HEK293 (cell line): ENCODE measurements around the gene STX5.

Experiments
- CTCF ChIA-PET: fragments of 350-600 bp; formaldehyde crosslinking; extraction: SDS; loops from one replicate; lab custom pipeline; 2021; ENCODE audit warnings: antibody characterized with exemption; lab: Yijun Ruan, JAX
- POLR2A ChIA-PET: fragments of 300-600 bp; formaldehyde crosslinking; extraction: SDS; loops from one replicate; lab custom pipeline; 2020; ENCODE audit warnings: antibody characterized with exemption, inconsistent platforms; lab: Yijun Ruan, JAX
- H3K27ac ChIP-seq: fragments of 200-500 bp; sonication (Bioruptor generic); 2 replicates; pipeline ENCODE4 v1.5.1; 2014; ENCODE audit warnings: low read depth, low read length, control low read depth, inconsistent platforms; ENCODE audit errors: extremely low read depth
- H3K36me3 ChIP-seq, 2 experiments: fragments of 200-500 bp in 1 of 2; sonication (Bioruptor generic) in 1 of 2; 1 replicate in 1 of 2; 2 replicates in 1 of 2; pipeline ENCODE4 v1.5.1; 2014 to 2017; ENCODE audit warnings: inconsistent platforms in 2 of 2, low read length in 2 of 2; ENCODE audit not compliant: control insufficient read depth in 2 of 2, insufficient read depth in 1 of 2
- H3K4me1 ChIP-seq: fragments of 200-500 bp; sonication (Bioruptor generic); 2 replicates; pipeline ENCODE4 v1.5.1; 2014; ENCODE audit warnings: mild to moderate bottlenecking, low read length, inconsistent platforms; ENCODE audit not compliant: control insufficient read depth, insufficient read depth
- H3K4me3 ChIP-seq: 2 replicates; pipeline ENCODE4 v1.5.1; 2011; ENCODE audit warnings: low read depth, mild to moderate bottlenecking, control low read depth, low read length, moderate library complexity
- H3K9me3 ChIP-seq: fragments of 200-500 bp; sonication (Bioruptor generic); 2 replicates; pipeline ENCODE4 v1.5.1; 2014; ENCODE audit warnings: low read depth, low read length, inconsistent platforms; ENCODE audit not compliant: control insufficient read depth, insufficient read depth
- HOXD13 ChIP-seq: sonication (generic); formaldehyde crosslinking; IDR thresholded peaks from 2 replicates; pipeline ENCODE4 v1.8.0; 2022; ENCODE audit warnings: missing genetic modification reagents, borderline replicate concordance
- SCRT1 ChIP-seq: fragments of 450-650 bp; formaldehyde crosslinking; IDR thresholded peaks from 2 replicates; pipeline ENCODE4 v1.5.1; 2016; ENCODE audit warnings: missing biosample characterization, missing genetic modification characterization, borderline replicate concordance
- TRIM28 ChIP-seq: IDR thresholded peaks from 2 replicates; pipeline ENCODE4 v1.6.1; 2011; ENCODE audit warnings: low read length, control low read depth, borderline replicate concordance
- TSHZ1 ChIP-seq: fragments of 450-650 bp; formaldehyde crosslinking; IDR thresholded peaks from 2 replicates; pipeline ENCODE4 v1.5.1; 2016; ENCODE audit warnings: missing biosample characterization, missing genetic modification characterization, borderline replicate concordance
- YY2 ChIP-seq: fragments of 450-650 bp; formaldehyde crosslinking; IDR thresholded peaks from 2 replicates; pipeline ENCODE4 v1.5.1; 2016; ENCODE audit warnings: missing biosample characterization, missing genetic modification characterization
- ZBTB48 ChIP-seq: fragments of 450-650 bp; formaldehyde crosslinking; IDR thresholded peaks from 2 replicates; pipeline ENCODE4 v1.5.1; 2016; ENCODE audit warnings: missing biosample characterization, missing genetic modification characterization
- ZFHX2 ChIP-seq: fragments of 450-650 bp; formaldehyde crosslinking; conservative IDR thresholded peaks from 2 replicates; pipeline ENCODE4 v1.5.1; 2016; ENCODE audit warnings: missing biosample characterization, missing genetic modification characterization
- ZNF148 ChIP-seq: fragments of 450-650 bp; formaldehyde crosslinking; IDR thresholded peaks from 2 replicates; pipeline ENCODE4 v1.5.0; 2017; ENCODE audit warnings: missing biosample characterization, missing genetic modification characterization, borderline replicate concordance
- ZNF335 ChIP-seq: fragments of 450-650 bp; formaldehyde crosslinking; conservative IDR thresholded peaks from 2 replicates; pipeline ENCODE4 v1.5.1; 2016; ENCODE audit warnings: missing biosample characterization, missing genetic modification characterization
- ZNF362 ChIP-seq: fragments of 450-650 bp; formaldehyde crosslinking; IDR thresholded peaks from 2 replicates; pipeline ENCODE4 v1.5.1; 2016; ENCODE audit warnings: missing biosample characterization, missing genetic modification characterization
- ZNF501 ChIP-seq: fragments of 450-650 bp; formaldehyde crosslinking; IDR thresholded peaks from 2 replicates; pipeline ENCODE4 v1.5.1; 2016; ENCODE audit warnings: missing biosample characterization, missing genetic modification characterization
- ZNF510 ChIP-seq: fragments of 450-650 bp; formaldehyde crosslinking; IDR thresholded peaks from 2 replicates; pipeline ENCODE4 v1.5.1; 2018; ENCODE audit warnings: mild to moderate bottlenecking, missing genetic modification characterization, missing biosample characterization; ENCODE audit not compliant: insufficient replicate concordance
- ZNF514 ChIP-seq: fragments of 450-650 bp; formaldehyde crosslinking; IDR thresholded peaks from 2 replicates; pipeline ENCODE4 v1.5.1; 2016; ENCODE audit warnings: missing biosample characterization, missing genetic modification characterization
- ZNF561 ChIP-seq: fragments of 450-650 bp; IDR thresholded peaks from 2 replicates; pipeline ENCODE4 v1.5.1; 2018; ENCODE audit warnings: missing biosample characterization, missing genetic modification characterization, borderline replicate concordance
- ZNF580 ChIP-seq: fragments of 450-650 bp; formaldehyde crosslinking; IDR thresholded peaks from 2 replicates; pipeline ENCODE4 v1.5.1; 2016; ENCODE audit warnings: missing biosample characterization, missing genetic modification characterization
- ZNF629 ChIP-seq: fragments of 450-650 bp; formaldehyde crosslinking; IDR thresholded peaks from 2 replicates; pipeline ENCODE4 v1.5.1; 2017; ENCODE audit warnings: missing biosample characterization, missing genetic modification characterization
- ZNF639 ChIP-seq: fragments of 450-650 bp; formaldehyde crosslinking; IDR thresholded peaks from 2 replicates; pipeline ENCODE4 v1.5.1; 2016; ENCODE audit warnings: missing biosample characterization, missing genetic modification characterization
- ZNF664 ChIP-seq: fragments of 450-650 bp; formaldehyde crosslinking; IDR thresholded peaks from 2 replicates; pipeline ENCODE4 v1.5.1; 2016; ENCODE audit warnings: missing biosample characterization, missing genetic modification characterization
- ZSCAN30 ChIP-seq: fragments of 450-650 bp; IDR thresholded peaks from 2 replicates; pipeline ENCODE4 v1.5.1; 2018; ENCODE audit warnings: missing biosample characterization, mild to moderate bottlenecking, missing genetic modification characterization, moderate library complexity
- ZSCAN5A ChIP-seq: fragments of 450-650 bp; formaldehyde crosslinking; IDR thresholded peaks from 2 replicates; pipeline ENCODE4 v1.5.1; 2016; ENCODE audit warnings: missing biosample characterization, missing genetic modification characterization

STX5 gene

GRCh38 chr11:62852523-62853188, 20.8 kb upstream of the STX5 start:
- CTCF ChIA-PET, result no interaction called here
- H3K9me3 ChIP-seq, result no peaks in the 10 kb centered on the region
- POLR2A ChIA-PET, result interaction anchor here (0.5 to 4.0 kb wide), 9 partner anchors 10 to 261 kb away, joined by 3 to 96 read pairs (median 4); partner anchors contain the start of genes MTA2, SLC3A2, TMEM179B and TUT1
- H3K4me3 ChIP-seq, result no peak overlapping the region
- H3K27ac ChIP-seq, result no peak overlapping the region
- no peaks in the 10 kb centered on the region for H3K4me1 ChIP-seq
- H3K36me3 ChIP-seq, result peaks cover 3 to 42% of the 10 kb centered on the region in 2 experiments; a peak in 1 of 3 replicates
- no peak for TF ChIP-seq ZNF514 (tag by site-specific recombination)
- TF ChIP-seq ZNF639 (tag by site-specific recombination), result no peak
- no peak for TF ChIP-seq ZNF148 (tag by site-specific recombination)
- no peak for TF ChIP-seq YY2 (tag by site-specific recombination)
- no peak for TF ChIP-seq ZSCAN30
- TF ChIP-seq TRIM28, result no peak
- no peak for TF ChIP-seq ZFHX2 (tag by site-specific recombination)
- no peak for TF ChIP-seq ZNF510
- TF ChIP-seq ZSCAN5A (tag by site-specific recombination), result no peak
- TF ChIP-seq, all 188 proteins: peak for 0

GRCh38 chr11:62851807-62852522, 20.1 kb upstream of the STX5 start:
- ChIA-PET CTCF (interaction anchor here (0.6 kb wide), 2 partner anchors 18 to 172 kb away, joined by 3 to 4 read pairs; no protein-coding TSS in a partner anchor), POLR2A (interaction anchor here (0.6 to 4.0 kb wide), 13 partner anchors 9 to 260 kb away, joined by 3 to 96 read pairs (median 4); partner anchors contain the start of genes C11orf98, CSKMT, MTA2 and SLC3A2)
- no peaks in the 10 kb centered on the region for H3K4me1 ChIP-seq
- H3K36me3 ChIP-seq, result peaks cover 3 to 42% of the 10 kb centered on the region in 2 experiments; a peak in 1 of 3 replicates
- H3K9me3 ChIP-seq, result no peaks in the 10 kb centered on the region
- no peak overlapping the region for H3K27ac ChIP-seq
- no peak overlapping the region for H3K4me3 ChIP-seq
- TF ChIP-seq SCRT1 (tag by site-specific recombination) (no peak), HOXD13 (CRISPR knock-in tag) (no peak), ZNF580 (no peak), ZNF629 (tag by site-specific recombination) (0 out of 2 replicates have a peak, but pooled peaks have one; percentile 22), ZNF561 (no peak), ZNF664 (tag by site-specific recombination) (0 out of 2 replicates have a peak, but pooled peaks have one; percentile 55), ZNF501 (tag by site-specific recombination) (no peak), ZSCAN5A (tag by site-specific recombination) (no peak), ZNF362 (tag by site-specific recombination) (peak; percentile 66; the same call in 1 of the 2 replicates), TSHZ1 (peak; percentile 59; the same call in 1 of the 2 replicates), ZNF335 (tag by site-specific recombination) (peak; percentile 39; the same call in 1 of the 2 replicates), ZBTB48 (tag by site-specific recombination) (0 out of 2 replicates have a peak, but pooled peaks have one; percentile 44)
